GM19239 (cell line): ENCODE measurements around the gene CDKAL1.

ENCODE experiments used
- DNase-seq: peaks from one replicate; pipeline ENCODE4 v3.0.0; 2011; ENCODE audit warnings: low spot score; ENCODE audit not compliant: insufficient read length
- FAIRE-seq: peaks from 2 replicates; lab custom pipeline; 2011; peaks lifted over from hg19 to GRCh38; lab: Jason Lieb, UNC

Gene CDKAL1

GRCh38 chr6:20664250-20664649 lies 130.0 kb downstream of the CDKAL1 start:
- DNase-seq (no peak), FAIRE-seq (no peak)

- FAIRE-seq, result no peak
Observed at GRCh38 chr6:20665290-20665689, 131.0 kb downstream of the CDKAL1 start.

GRCh38 chr6:20669571-20670314 lies 135.5 kb downstream of the CDKAL1 start:
- peak; percentile 84 for FAIRE-seq
- DNase-seq, result no peak

More at GRCh38 chr6:20665290-20665689, 131.0 kb downstream of the CDKAL1 start:
- no peak for DNase-seq

- DNase-seq, result no peak
- FAIRE-seq, result no peak
Observed at GRCh38 chr6:20670750-20671149, 136.5 kb downstream of the CDKAL1 start.

GRCh38 chr6:20672038-20672437 lies 137.8 kb downstream of the CDKAL1 start:
- FAIRE-seq (no peak), DNase-seq (no peak)

GRCh38 chr6:20673458-20673857 lies 139.2 kb downstream of the CDKAL1 start:
- FAIRE-seq (no peak), DNase-seq (no peak)

GRCh38 chr6:20674664-20675063 lies 140.4 kb downstream of the CDKAL1 start:
- FAIRE-seq (no peak), DNase-seq (no peak)

- DNase-seq (no peak), FAIRE-seq (no peak)
Observed at GRCh38 chr6:20678831-20679352, 144.6 kb downstream of the CDKAL1 start.

GRCh38 chr6:20680697-20681165 lies 146.5 kb downstream of the CDKAL1 start:
- DNase-seq, result no peak
- peak; percentile 83 for FAIRE-seq

GRCh38 chr6:20681243-20681684 lies 147.0 kb downstream of the CDKAL1 start:
- DNase-seq, result no peak
- no peak for FAIRE-seq

GRCh38 chr6:20684474-20684873 lies 150.2 kb downstream of the CDKAL1 start:
- DNase-seq (no peak), FAIRE-seq (no peak)

GRCh38 chr6:20686142-20686541 lies 151.9 kb downstream of the CDKAL1 start:
- FAIRE-seq, result peak; percentile 77
- no peak for DNase-seq

- DNase-seq, result no peak
- peak; percentile 35 for FAIRE-seq
Observed at GRCh38 chr6:20687494-20687893, 153.2 kb downstream of the CDKAL1 start.

- DNase-seq (no peak), FAIRE-seq (peak; percentile 86)
Observed at GRCh38 chr6:20688710-20689500, 154.6 kb downstream of the CDKAL1 start.

GRCh38 chr6:20691185-20691584 lies 156.9 kb downstream of the CDKAL1 start:
- FAIRE-seq (no peak), DNase-seq (no peak)

GRCh38 chr6:20692023-20692422 lies 157.8 kb downstream of the CDKAL1 start:
- DNase-seq (no peak), FAIRE-seq (no peak)

GRCh38 chr6:20693466-20694063 lies 159.3 kb downstream of the CDKAL1 start:
- DNase-seq (no peak), FAIRE-seq (peak; percentile 31)

GRCh38 chr6:20696676-20697075 lies 162.4 kb downstream of the CDKAL1 start:
- DNase-seq (no peak), FAIRE-seq (no peak)

- DNase-seq (no peak), FAIRE-seq (no peak)
Observed at GRCh38 chr6:20698675-20699074, 164.4 kb downstream of the CDKAL1 start.

- no peak for DNase-seq
- no peak for FAIRE-seq
Observed at GRCh38 chr6:20699402-20699801, 165.1 kb downstream of the CDKAL1 start.

GRCh38 chr6:20700375-20700774 lies 166.1 kb downstream of the CDKAL1 start:
- DNase-seq (no peak), FAIRE-seq (peak; percentile 23)
